Measurements from ENCODE around the gene SARS2. TPM values are rescaled to one million over a fixed set of nuclear protein-coding genes. Genes with fewer than 3 reads are reported as not detected.

Gene SARS2
- total and polyA plus RNA-seq, 11 donors: 9.0 to 29.1 (median 16.7) TPM

DNA sequence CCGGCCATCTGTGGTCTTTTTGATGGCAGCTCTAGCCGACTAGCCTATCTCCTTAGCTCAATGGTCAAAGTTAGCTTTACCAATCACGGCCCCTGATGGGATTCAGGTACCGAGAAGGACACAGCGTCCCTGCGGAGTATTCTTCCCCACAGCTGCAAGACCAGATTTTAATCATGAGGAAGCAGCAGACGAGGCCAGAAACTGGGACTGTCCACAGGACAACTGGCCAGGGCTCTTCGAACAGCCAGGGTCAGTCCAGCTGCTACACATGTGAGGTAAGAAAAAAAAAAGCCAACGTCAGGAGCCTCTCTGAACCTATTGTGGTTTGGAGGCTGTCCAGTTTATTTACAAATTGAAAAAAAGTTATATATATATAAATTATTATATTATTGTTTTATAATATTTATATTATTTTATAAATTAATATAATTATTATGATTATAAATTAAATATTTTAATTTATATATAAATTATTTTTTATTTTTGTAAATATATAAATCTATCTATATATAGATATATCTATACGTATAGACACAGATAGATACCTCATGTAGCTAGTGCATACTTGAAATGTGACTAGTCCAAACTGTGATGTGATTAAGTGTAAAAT is 63.3 kb downstream of the SARS2 start:
- no peak overlapping the region for H3K4me3 ChIP-seq
- no peaks in the 10 kb centered on the region for H3K36me3 ChIP-seq
- TF ChIP-seq CTCF (IDR thresholded peaks at IDR 0.05): no peak
- no peak for TF ChIP-seq POLR2A (IDR thresholded peaks at IDR 0.05)
- H3K27ac ChIP-seq: no peak overlapping the region
- no peak for DNase-seq
- peaks cover 5 to 55% (median 24%) of the 10 kb centered on the region in 12 donors for H3K4me1 ChIP-seq
- 85 to 86% (median 85%) methylated on average over 10 of the region's 10 CpGs for WGBS, 4 donors
- no peaks in the 10 kb centered on the region for H3K9me3 ChIP-seq
- no peaks in the 10 kb centered on the region for H3K27me3 ChIP-seq
- intact Hi-C loops (cut with DNase I): no loop called here
- no peak for ATAC-seq

Other genes with a start within 250 kb of the SARS2 start
- 1 to 10 TPM in 2 of 9 donors, under 1 TPM in 7; 0.36 to 1.8 (median 0.72) TPM for gene CAPN12, start 186.3 kb downstream of the SARS2 start, total RNA-seq
- gene CAPN12, start 186.3 kb downstream of the SARS2 start, polyA plus RNA-seq: 1 to 10 TPM in 1 of 2 donors, under 1 TPM in 1; 0.91 to 1.4 TPM
- not detected for gene LGALS7, start 157.2 kb downstream of the SARS2 start, total RNA-seq
- under 1 TPM in 1 of 2 donors, not detected in 1; 0.33 TPM for gene LGALS7, start 157.2 kb downstream of the SARS2 start, polyA plus RNA-seq
- not detected for gene LGALS7B, start 141.6 kb downstream of the SARS2 start, total RNA-seq
- not detected for gene LGALS7B, start 141.6 kb downstream of the SARS2 start, polyA plus RNA-seq
- 1 to 10 TPM in 2 of 9 donors, under 1 TPM in 5, not detected in 2; 0.35 to 1.3 (median 0.65) TPM for gene LGALS4, start 117.8 kb downstream of the SARS2 start, total RNA-seq
- gene LGALS4, start 117.8 kb downstream of the SARS2 start, polyA plus RNA-seq: under 1 TPM; 0.68 to 0.91 TPM
- gene ECH1, start 99.0 kb downstream of the SARS2 start, total RNA-seq: 100 to 1,000 TPM; 382 to 799 (median 564) TPM
- 1,000 to 10,000 TPM in 1 of 2 donors, 100 to 1,000 TPM in 1; 446 to 1,292 TPM for gene ECH1, start 99.0 kb downstream of the SARS2 start, polyA plus RNA-seq
- gene HNRNPL, start 80.8 kb downstream of the SARS2 start, total RNA-seq: 100 to 1,000 TPM in 8 of 9 donors, 10 to 100 TPM in 1; 93.6 to 256 (median 165) TPM
- gene HNRNPL, start 80.8 kb downstream of the SARS2 start, polyA plus RNA-seq: 100 to 1,000 TPM; 103 to 142 TPM
- 1 to 10 TPM; 1.6 to 5.7 (median 3.3) TPM for gene RINL, start 52.5 kb downstream of the SARS2 start, total RNA-seq
- 10 to 100 TPM in 1 of 2 donors, 1 to 10 TPM in 1; 5.6 to 11.3 TPM for gene RINL, start 52.5 kb downstream of the SARS2 start, polyA plus RNA-seq
- gene SIRT2, start 31.1 kb downstream of the SARS2 start, total RNA-seq: 100 to 1,000 TPM in 2 of 9 donors, 10 to 100 TPM in 7; 58.3 to 158 (median 62.4) TPM
- 100 to 1,000 TPM in 1 of 2 donors, 10 to 100 TPM in 1; 51.0 to 104 TPM for gene SIRT2, start 31.1 kb downstream of the SARS2 start, polyA plus RNA-seq
- 10 to 100 TPM; 17.2 to 38.6 (median 22.2) TPM for gene NFKBIB, start 30.8 kb downstream of the SARS2 start, total RNA-seq
- gene NFKBIB, start 30.8 kb downstream of the SARS2 start, polyA plus RNA-seq: 10 to 100 TPM; 35.0 to 90.4 TPM
- under 1 TPM in 2 of 9 donors, not detected in 7; 0.35 to 0.58 TPM for gene CCER2, start 18.6 kb downstream of the SARS2 start, total RNA-seq
- under 1 TPM in 1 of 2 donors, not detected in 1; 0.42 TPM for gene CCER2, start 18.6 kb downstream of the SARS2 start, polyA plus RNA-seq
- 10 to 100 TPM; 45.7 to 67.9 (median 52.6) TPM for gene MRPS12, start 181 bp upstream of the SARS2 start, total RNA-seq
- gene MRPS12, start 181 bp upstream of the SARS2 start, polyA plus RNA-seq: 100 to 1,000 TPM in 1 of 2 donors, 10 to 100 TPM in 1; 54.4 to 115 TPM
- 1 to 10 TPM; 1.4 to 4.9 (median 2.5) TPM for gene FBXO17, start 45.0 kb upstream of the SARS2 start, total RNA-seq
- gene FBXO17, start 45.0 kb upstream of the SARS2 start, polyA plus RNA-seq: 1 to 10 TPM; 1.2 to 2.4 TPM
- gene FBXO27, start 101.8 kb upstream of the SARS2 start, total RNA-seq: 10 to 100 TPM in 7 of 9 donors, 1 to 10 TPM in 2; 4.2 to 38.3 (median 23.2) TPM
- 1 to 10 TPM; 4.0 to 8.6 TPM for gene FBXO27, start 101.8 kb upstream of the SARS2 start, polyA plus RNA-seq
- not detected for gene ACP7, start 153.6 kb upstream of the SARS2 start, total RNA-seq
- gene ACP7, start 153.6 kb upstream of the SARS2 start, polyA plus RNA-seq: not detected
- 10 to 100 TPM; 11.5 to 22.1 (median 16.2) TPM for gene PAK4, start 195.0 kb upstream of the SARS2 start, total RNA-seq
- gene PAK4, start 195.0 kb upstream of the SARS2 start, polyA plus RNA-seq: 10 to 100 TPM in 1 of 2 donors, 1 to 10 TPM in 1; 9.5 to 25.8 TPM

Measured in heart left ventricle (tissue), 16 donors.